GM12891 (cell line): ENCODE results near the gene FN3KRP.

Experiments used
- POLR2A ChIP-seq: IDR thresholded peaks from 2 replicates; pipeline ENCODE4 v1.6.1; 2011; ENCODE audit warnings: low read depth, low read length, control low read depth
- POLR2AphosphoS5 ChIP-seq: IDR thresholded peaks from 2 replicates; pipeline ENCODE4 v1.6.1; 2011; ENCODE audit warnings: low read depth, low read length, control low read depth
- POU2F2 ChIP-seq: IDR thresholded peaks from 2 replicates; pipeline ENCODE4 v1.6.1; 2011; ENCODE audit warnings: low read depth, mild to moderate bottlenecking, control low read depth, low read length, moderate library complexity
- TAF1 ChIP-seq: IDR thresholded peaks from 2 replicates; pipeline ENCODE4 v1.6.1; 2011; ENCODE audit warnings: low read depth, low read length, control low read depth

DNA sequence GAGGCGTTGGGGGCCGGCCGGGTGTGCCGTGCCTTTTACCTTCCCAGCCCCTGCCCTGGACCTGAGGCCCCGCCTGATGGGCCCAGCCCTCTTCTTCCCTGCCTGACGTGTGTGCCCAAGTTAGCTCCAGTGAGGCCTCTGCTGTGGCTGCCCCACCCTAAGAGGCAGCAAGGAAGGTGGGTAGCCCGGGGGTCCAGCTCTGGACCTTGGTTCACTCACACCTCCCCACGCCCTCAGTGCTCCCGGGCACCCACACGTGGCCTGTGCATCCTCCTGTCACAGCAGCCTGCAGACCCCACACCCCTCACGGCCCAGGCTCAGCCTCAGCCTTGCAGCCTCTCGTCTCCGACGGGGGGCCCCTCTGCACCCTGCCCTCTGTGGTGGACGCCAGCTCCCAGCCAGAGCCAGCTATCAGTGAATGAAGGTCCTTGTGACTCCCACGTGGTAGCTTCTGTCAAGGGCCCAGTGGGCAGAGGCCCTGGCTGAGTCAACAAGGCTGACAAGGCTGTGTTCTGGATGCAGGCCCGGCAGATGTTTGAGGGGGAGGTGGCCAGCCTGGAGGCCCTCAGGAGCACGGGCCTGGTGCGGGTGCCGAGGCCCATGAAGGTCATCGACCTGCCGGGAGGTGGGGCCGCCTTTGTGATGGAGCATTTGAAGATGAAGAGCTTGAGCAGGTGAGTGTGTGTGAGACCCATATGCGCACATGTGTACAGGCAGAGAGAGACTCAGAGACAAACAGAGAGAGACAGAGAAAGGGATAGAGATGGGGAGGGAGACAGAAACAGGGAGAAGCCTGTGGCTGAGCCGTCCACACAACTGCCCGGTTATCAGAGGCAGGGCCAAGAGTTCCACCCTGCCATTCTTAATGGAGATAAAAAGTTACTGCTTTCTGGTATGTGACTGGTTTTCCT is 21.7 kb downstream of the FN3KRP start:
- TF ChIP-seq POLR2AphosphoS5 (no peak), POLR2A (no peak), POU2F2 (no peak), TAF1 (no peak)
